ENCODE data around the gene MYBPC1. TPM values are rescaled to one million over a fixed set of nuclear protein-coding genes. Genes with fewer than 3 reads are reported as not detected.
A peak's percentile ranks its signal among the peaks of the same experiment; 100 is the strongest.

Gene MYBPC1
- total and polyA plus RNA-seq, 2 of the 13 experiments (the other 11 are each of a cell fraction or from before 2014, with no cell fraction given) = 0.31 to 0.53 TPM

GRCh38 chr12:101696251-101697196, 101.8 kb downstream of the MYBPC1 start (continued):
- TF ChIP-seq, protein P1, sequence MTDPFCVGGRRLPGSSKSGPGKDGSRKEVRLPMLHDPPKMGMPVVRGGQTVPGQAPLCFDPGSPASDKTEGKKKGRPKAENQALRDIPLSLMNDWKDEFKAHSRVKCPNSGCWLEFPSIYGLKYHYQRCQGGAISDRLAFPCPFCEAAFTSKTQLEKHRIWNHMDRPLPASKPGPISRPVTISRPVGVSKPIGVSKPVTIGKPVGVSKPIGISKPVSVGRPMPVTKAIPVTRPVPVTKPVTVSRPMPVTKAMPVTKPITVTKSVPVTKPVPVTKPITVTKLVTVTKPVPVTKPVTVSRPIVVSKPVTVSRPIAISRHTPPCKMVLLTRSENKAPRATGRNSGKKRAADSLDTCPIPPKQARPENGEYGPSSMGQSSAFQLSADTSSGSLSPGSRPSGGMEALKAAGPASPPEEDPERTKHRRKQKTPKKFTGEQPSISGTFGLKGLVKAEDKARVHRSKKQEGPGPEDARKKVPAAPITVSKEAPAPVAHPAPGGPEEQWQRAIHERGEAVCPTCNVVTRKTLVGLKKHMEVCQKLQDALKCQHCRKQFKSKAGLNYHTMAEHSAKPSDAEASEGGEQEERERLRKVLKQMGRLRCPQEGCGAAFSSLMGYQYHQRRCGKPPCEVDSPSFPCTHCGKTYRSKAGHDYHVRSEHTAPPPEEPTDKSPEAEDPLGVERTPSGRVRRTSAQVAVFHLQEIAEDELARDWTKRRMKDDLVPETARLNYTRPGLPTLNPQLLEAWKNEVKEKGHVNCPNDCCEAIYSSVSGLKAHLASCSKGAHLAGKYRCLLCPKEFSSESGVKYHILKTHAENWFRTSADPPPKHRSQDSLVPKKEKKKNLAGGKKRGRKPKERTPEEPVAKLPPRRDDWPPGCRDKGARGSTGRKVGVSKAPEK (CRISPR knock-in tag; IDR thresholded peaks at IDR 0.05; ENCODE audit: borderline replicate concordance) = no peak; the same call in 1 of the 2 replicates
- TF ChIP-seq ELF3 (CRISPR knock-in tag; IDR thresholded peaks at IDR 0.05) = peak; percentile 34; the same call in 1 of the 2 replicates
- TF ChIP-seq ZNF468 (CRISPR knock-in tag; IDR thresholded peaks at IDR 0.05) = no peak
- TF ChIP-seq, protein P2, sequence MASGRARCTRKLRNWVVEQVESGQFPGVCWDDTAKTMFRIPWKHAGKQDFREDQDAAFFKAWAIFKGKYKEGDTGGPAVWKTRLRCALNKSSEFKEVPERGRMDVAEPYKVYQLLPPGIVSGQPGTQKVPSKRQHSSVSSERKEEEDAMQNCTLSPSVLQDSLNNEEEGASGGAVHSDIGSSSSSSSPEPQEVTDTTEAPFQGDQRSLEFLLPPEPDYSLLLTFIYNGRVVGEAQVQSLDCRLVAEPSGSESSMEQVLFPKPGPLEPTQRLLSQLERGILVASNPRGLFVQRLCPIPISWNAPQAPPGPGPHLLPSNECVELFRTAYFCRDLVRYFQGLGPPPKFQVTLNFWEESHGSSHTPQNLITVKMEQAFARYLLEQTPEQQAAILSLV (CRISPR knock-in tag; IDR thresholded peaks at IDR 0.05; ENCODE audit: borderline replicate concordance) = no peak
- no peak for TF ChIP-seq GZF1 (CRISPR knock-in tag; IDR thresholded peaks at IDR 0.05)
- TF ChIP-seq, protein P3, sequence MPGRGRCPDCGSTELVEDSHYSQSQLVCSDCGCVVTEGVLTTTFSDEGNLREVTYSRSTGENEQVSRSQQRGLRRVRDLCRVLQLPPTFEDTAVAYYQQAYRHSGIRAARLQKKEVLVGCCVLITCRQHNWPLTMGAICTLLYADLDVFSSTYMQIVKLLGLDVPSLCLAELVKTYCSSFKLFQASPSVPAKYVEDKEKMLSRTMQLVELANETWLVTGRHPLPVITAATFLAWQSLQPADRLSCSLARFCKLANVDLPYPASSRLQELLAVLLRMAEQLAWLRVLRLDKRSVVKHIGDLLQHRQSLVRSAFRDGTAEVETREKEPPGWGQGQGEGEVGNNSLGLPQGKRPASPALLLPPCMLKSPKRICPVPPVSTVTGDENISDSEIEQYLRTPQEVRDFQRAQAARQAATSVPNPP (CRISPR knock-in tag; IDR thresholded peaks at IDR 0.05) = no peak; the same call in 1 of the 2 replicates
- no peak for TF ChIP-seq PRMT3 (CRISPR knock-in tag; IDR thresholded peaks at IDR 0.05; ENCODE audit: borderline replicate concordance, low read depth)
- TF ChIP-seq ZNF335 (CRISPR knock-in tag; IDR thresholded peaks at IDR 0.05) = no peak
- TF ChIP-seq SRSF1 (optimal IDR thresholded peaks at IDR 0.05; ENCODE audit: low read depth, low read length) = no peak
- TF ChIP-seq ZFP82 (CRISPR knock-in tag; IDR thresholded peaks at IDR 0.05; ENCODE audit: borderline replicate concordance) = no peak
- 0 out of 2 replicates have a peak, but pooled peaks have one; percentile 30 for TF ChIP-seq SP5 (CRISPR knock-in tag; IDR thresholded peaks at IDR 0.05; ENCODE audit: borderline replicate concordance, low read depth)
- TF ChIP-seq ZNF720 (CRISPR knock-in tag; IDR thresholded peaks at IDR 0.05) = no peak
- no peak for TF ChIP-seq TMF1 (CRISPR knock-in tag; IDR thresholded peaks at IDR 0.05; ENCODE audit: low read depth)
- TF ChIP-seq, protein P4, sequence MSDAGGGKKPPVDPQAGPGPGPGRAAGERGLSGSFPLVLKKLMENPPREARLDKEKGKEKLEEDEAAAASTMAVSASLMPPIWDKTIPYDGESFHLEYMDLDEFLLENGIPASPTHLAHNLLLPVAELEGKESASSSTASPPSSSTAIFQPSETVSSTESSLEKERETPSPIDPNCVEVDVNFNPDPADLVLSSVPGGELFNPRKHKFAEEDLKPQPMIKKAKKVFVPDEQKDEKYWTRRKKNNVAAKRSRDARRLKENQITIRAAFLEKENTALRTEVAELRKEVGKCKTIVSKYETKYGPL (CRISPR knock-in tag; IDR thresholded peaks at IDR 0.05) = no peak
- TF ChIP-seq ZNF646 (CRISPR knock-in tag; IDR thresholded peaks at IDR 0.05) = peak; percentile 49; the same call in 1 of the 2 replicates
